ENCODE data around the gene RBM48. TPM values are rescaled to one million over a fixed set of nuclear protein-coding genes. Genes with fewer than 3 reads are reported as not detected.

The RBM48 gene
- total and polyA plus RNA-seq, 2 of the 13 experiments (the other 11 are each of a cell fraction or from before 2014, with no cell fraction given) = 7.2 to 12.2 TPM

DNA sequence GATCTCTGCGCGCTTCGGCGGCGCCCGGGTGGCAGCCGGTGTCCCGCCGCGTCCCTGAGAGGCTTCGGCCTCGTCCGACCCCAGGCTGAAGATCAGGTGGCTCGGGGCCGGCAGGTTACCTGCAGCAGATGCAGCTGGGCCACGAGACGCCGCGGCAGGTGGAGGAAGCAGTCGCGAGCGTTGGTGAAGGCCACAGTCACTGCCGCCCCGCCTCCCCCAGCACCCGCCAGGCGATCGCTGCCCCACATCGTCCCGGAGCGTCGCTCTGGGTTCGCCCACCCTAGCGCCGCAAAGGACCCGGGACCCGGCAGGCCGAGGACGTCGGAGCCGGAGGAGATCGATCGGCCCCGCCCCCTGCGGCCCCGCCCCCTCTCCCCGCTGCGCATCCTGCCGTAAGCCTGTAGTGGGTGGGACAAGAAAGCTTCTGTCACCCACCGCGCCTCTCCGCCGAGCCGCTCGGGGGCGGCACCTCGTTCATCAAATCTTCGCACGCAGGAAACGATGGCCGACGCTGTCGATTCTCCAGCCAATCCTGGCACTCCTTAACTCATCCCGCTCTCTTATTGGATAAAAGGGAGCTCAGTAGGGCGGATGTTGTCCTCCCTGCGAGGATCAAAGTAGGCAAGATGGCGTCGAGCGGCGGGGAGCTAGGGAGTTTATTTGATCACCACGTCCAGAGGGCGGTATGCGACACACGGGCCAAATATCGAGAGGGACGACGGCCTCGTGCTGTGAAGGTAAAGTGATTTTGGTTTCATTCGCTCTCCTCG, at the start of gene RBM48, which contains the start of gene PEX1 (continued):
- TF ChIP-seq, protein P1, sequence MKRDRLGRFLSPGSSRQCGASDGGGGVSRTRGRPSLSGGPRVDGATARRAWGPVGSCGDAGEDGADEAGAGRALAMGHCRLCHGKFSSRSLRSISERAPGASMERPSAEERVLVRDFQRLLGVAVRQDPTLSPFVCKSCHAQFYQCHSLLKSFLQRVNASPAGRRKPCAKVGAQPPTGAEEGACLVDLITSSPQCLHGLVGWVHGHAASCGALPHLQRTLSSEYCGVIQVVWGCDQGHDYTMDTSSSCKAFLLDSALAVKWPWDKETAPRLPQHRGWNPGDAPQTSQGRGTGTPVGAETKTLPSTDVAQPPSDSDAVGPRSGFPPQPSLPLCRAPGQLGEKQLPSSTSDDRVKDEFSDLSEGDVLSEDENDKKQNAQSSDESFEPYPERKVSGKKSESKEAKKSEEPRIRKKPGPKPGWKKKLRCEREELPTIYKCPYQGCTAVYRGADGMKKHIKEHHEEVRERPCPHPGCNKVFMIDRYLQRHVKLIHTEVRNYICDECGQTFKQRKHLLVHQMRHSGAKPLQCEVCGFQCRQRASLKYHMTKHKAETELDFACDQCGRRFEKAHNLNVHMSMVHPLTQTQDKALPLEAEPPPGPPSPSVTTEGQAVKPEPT (CRISPR knock-in tag; IDR thresholded peaks at IDR 0.05; ENCODE audit: low read depth) = 0 out of 2 replicates have a peak, but pooled peaks have one; percentile 18
- TF ChIP-seq FLYWCH1 (CRISPR knock-in tag; IDR thresholded peaks at IDR 0.05) (no peak), ZNF3 (CRISPR knock-in tag; IDR thresholded peaks at IDR 0.05) (no peak), ELF4 (CRISPR knock-in tag; IDR thresholded peaks at IDR 0.05; ENCODE audit: borderline replicate concordance) (peak; percentile 57; the same call in 1 of the 2 replicates), ZNF782 (CRISPR knock-in tag; IDR thresholded peaks at IDR 0.05; ENCODE audit: borderline replicate concordance) (peak; percentile 79; the same call in 1 of the 2 replicates), THAP11 (CRISPR knock-in tag; IDR thresholded peaks at IDR 0.05) (peak; percentile 93), ZSCAN20 (CRISPR knock-in tag; IDR thresholded peaks at IDR 0.05; ENCODE audit: borderline replicate concordance) (no peak), ZBTB38 (CRISPR knock-in tag; IDR thresholded peaks at IDR 0.05) (peak; percentile 40; the same call in 1 of the 2 replicates), ZNF343 (CRISPR knock-in tag; IDR thresholded peaks at IDR 0.05) (no peak), DNMT3B (CRISPR knock-in tag; conservative IDR thresholded peaks at IDR 0.05) (no peak), ATAD3A (CRISPR knock-in tag; IDR thresholded peaks at IDR 0.05) (no peak), ZNF441 (CRISPR knock-in tag; IDR thresholded peaks at IDR 0.05; ENCODE audit: borderline replicate concordance) (no peak), ATF7-NPFF (CRISPR knock-in tag; IDR thresholded peaks at IDR 0.05; ENCODE audit: low read depth) (peak; percentile 66; the same call in 1 of the 2 replicates), MLLT10 (CRISPR knock-in tag; IDR thresholded peaks at IDR 0.05) (no peak), SNRNP70 (IDR thresholded peaks at IDR 0.05; ENCODE audit: low read depth, low read length) (no peak), KDM4B (CRISPR knock-in tag; IDR thresholded peaks at IDR 0.05) (peak; percentile 13; the same call in 1 of the 2 replicates), TAF1 (CRISPR knock-in tag; IDR thresholded peaks at IDR 0.05) (peak; percentile 25; the same call in 1 of the 2 replicates), YEATS2 (CRISPR knock-in tag; IDR thresholded peaks at IDR 0.05; ENCODE audit: borderline replicate concordance) (peak; percentile 71; the same call in 1 of the 2 replicates)
- TF ChIP-seq, protein P2, sequence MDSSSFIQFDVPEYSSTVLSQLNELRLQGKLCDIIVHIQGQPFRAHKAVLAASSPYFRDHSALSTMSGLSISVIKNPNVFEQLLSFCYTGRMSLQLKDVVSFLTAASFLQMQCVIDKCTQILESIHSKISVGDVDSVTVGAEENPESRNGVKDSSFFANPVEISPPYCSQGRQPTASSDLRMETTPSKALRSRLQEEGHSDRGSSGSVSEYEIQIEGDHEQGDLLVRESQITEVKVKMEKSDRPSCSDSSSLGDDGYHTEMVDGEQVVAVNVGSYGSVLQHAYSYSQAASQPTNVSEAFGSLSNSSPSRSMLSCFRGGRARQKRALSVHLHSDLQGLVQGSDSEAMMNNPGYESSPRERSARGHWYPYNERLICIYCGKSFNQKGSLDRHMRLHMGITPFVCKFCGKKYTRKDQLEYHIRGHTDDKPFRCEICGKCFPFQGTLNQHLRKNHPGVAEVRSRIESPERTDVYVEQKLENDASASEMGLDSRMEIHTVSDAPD (CRISPR knock-in tag; IDR thresholded peaks at IDR 0.05) = no peak
- TF ChIP-seq, protein P3, sequence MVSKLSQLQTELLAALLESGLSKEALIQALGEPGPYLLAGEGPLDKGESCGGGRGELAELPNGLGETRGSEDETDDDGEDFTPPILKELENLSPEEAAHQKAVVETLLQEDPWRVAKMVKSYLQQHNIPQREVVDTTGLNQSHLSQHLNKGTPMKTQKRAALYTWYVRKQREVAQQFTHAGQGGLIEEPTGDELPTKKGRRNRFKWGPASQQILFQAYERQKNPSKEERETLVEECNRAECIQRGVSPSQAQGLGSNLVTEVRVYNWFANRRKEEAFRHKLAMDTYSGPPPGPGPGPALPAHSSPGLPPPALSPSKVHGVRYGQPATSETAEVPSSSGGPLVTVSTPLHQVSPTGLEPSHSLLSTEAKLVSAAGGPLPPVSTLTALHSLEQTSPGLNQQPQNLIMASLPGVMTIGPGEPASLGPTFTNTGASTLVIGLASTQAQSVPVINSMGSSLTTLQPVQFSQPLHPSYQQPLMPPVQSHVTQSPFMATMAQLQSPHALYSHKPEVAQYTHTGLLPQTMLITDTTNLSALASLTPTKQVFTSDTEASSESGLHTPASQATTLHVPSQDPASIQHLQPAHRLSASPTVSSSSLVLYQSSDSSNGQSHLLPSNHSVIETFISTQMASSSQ (IDR thresholded peaks at IDR 0.05; ENCODE audit: low read depth) = peak; percentile 35
- TF ChIP-seq, protein P3 (CRISPR knock-in tag; IDR thresholded peaks at IDR 0.05; ENCODE audit: borderline replicate concordance) = peak; percentile 57; the same call in 1 of the 2 replicates
- TF ChIP-seq, protein P4, sequence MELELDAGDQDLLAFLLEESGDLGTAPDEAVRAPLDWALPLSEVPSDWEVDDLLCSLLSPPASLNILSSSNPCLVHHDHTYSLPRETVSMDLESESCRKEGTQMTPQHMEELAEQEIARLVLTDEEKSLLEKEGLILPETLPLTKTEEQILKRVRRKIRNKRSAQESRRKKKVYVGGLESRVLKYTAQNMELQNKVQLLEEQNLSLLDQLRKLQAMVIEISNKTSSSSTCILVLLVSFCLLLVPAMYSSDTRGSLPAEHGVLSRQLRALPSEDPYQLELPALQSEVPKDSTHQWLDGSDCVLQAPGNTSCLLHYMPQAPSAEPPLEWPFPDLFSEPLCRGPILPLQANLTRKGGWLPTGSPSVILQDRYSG (CRISPR knock-in tag; IDR thresholded peaks at IDR 0.05) = no peak
